IPS DF 4.7 (cell line): ENCODE data around the gene CGNL1.

Source experiments
- DNase-seq: peaks from one replicate; pipeline ENCODE4 v3.0.0-alpha.2; 2013; ENCODE audit warnings: low spot score; ENCODE audit errors: extremely low read depth

Gene CGNL1

GRCh38 chr15:57594479-57594878 is 218.2 kb downstream of the CGNL1 start:
- no peak for DNase-seq

- no peak for DNase-seq
Observed at GRCh38 chr15:57595011-57595866, 218.9 kb downstream of the CGNL1 start.

DNA sequence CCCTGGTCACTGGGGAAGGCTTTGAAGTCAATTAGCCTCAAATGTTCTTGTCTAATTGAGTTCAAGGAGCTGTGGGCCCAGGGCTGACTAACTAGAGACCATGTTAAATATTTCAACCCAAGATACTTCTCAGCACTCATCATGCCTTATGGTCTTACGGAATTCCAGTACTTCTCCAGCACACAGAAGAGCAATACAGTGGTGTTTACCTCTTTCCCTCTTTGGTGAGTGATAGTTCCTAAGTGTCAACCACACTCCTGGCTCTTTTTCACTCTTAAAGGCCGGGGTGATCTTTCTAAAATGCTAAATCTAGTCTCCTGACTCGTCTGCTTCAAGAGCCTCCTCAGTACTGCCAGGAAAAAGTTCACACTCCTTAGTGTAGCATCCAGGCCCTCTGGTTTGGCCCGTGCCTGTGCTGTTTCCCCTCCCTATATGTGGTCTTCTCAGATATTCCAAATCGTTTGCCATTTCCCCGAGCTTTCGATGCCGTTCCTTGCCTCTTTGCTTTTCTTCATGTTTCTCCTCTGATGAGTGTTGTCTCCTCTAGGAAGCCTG is 220.1 kb downstream of the CGNL1 start:
- no peak for DNase-seq

DNA sequence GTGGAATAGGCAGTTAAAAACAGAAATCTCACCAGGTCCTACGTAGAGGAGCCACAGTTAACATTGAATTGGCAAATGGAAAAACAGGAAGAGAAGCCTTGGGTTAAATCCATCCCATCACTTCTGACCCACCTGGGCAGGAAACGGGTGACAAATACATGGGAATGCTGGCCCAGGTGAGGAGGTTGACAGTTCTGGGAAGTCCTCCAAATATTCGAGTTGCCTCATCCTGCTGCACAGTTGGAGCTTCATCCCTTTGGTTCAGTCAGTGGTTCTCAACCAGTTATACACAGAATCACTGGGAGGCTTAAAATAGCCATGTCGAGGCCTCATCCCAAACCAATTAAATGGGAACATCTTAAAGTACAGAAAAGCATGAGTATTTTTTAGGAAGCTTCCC is 220.7 kb downstream of the CGNL1 start:
- DNase-seq = no peak

DNA sequence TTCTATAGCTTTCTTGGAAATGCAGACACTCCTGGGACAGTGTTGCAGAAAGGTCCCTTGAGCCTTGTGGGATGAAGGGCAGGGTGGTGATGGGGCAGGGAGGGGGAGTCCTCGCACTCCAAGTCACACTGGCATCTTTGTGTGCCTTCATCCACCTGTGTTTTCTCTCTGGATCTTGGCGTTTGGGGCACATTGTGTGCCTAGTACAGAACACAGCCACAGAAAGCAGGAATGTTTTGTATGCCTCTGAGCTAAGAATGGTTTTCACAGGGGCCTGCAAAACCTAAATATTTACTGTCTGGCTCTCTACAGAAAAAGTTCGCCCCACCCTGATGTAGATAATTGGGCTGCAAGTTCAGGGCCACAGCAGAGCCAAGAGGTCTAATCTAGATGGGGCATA is 221.1 kb downstream of the CGNL1 start:
- DNase-seq = no peak

DNA sequence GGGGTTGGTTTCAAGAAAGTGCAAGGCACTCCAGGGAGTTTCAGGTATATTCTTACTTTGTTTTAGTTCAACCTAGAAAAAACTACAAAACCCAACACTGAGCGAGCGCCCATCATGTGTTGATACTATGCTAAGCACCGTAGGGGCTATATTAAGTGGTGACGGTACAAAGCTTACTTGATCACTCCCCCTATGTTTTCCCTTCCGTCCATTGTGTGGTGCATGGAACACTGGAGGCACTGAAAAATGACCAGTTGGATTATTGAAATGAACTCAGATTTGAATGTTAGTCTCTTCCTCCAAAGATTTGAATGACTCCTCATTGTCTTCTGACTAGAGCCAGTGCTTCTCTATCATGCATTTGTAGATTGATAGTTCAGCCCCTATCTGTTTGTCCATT is 222.0 kb downstream of the CGNL1 start:
- DNase-seq = no peak

DNA sequence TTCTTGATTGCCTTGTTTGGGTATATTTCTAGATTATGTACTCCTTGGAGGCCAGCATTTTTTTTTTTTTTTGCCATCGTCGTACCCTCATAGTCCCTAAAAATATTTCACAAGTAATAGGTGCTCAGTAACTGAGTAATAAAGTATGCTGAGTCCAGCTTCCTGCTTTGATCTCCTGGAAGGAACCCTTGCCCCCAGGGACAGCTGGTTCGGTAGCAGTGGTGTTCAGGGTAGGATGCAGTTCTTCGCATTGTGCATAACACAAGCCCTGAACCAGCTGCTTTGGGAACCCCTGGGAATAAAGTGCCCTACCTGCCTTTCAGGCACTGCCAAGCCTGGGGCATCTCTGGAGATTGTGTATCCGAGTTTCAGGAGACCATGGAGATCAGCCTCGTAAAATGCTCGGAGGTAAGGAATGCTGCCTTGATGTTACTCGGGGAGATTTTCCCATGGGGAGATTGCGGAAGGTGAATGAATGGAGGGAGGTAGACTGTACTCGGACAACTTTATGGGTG is 223.0 kb downstream of the CGNL1 start:
- no peak for DNase-seq

GRCh38 chr15:57600197-57600596 is 223.9 kb downstream of the CGNL1 start:
- DNase-seq = no peak
